ENCODE measurements around the gene RYR1. TPM values are rescaled to one million over a fixed set of nuclear protein-coding genes. Genes with fewer than 3 reads are reported as not detected.

Gene RYR1
- polyA plus RNA-seq, 1 experiment = not detected

DNA sequence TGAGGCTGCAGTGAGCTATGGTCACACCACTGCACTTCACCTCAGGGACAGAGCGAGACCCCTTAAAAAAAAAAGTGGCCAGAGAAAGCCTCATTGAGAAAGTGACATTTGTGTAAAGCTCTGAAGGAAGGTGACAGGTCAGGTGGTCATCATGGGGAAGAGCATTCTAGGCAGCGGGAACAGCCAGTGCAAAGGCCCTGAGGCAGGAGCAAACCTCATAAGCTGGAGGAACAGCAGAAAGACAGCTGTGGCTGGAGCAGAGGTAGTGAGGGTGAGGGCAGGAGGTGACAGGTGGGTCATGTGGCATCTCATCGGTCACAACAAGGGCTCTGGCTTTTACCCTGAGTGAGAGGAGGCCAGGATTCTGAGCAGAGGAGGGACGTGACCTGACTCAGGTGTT lies 64.4 kb downstream of the RYR1 start:
- DNase-seq (ENCODE audit: low read depth, low spot score) = no peak
- ChIA-PET CTCF (no interaction called here), POLR2A (no interaction called here)
- no peak overlapping the region for H3K4me3 ChIP-seq (ENCODE audit: low read depth, low read length)
- H3K27me3 ChIP-seq (ENCODE audit: control insufficient read depth, insufficient read depth, low read length) = no peaks in the 10 kb centered on the region
- H3K9me3 ChIP-seq (ENCODE audit: control insufficient read depth, insufficient read depth, low read length) = no peaks in the 10 kb centered on the region; the same call in 1 of the 2 replicates
- TF ChIP-seq, protein P1, sequence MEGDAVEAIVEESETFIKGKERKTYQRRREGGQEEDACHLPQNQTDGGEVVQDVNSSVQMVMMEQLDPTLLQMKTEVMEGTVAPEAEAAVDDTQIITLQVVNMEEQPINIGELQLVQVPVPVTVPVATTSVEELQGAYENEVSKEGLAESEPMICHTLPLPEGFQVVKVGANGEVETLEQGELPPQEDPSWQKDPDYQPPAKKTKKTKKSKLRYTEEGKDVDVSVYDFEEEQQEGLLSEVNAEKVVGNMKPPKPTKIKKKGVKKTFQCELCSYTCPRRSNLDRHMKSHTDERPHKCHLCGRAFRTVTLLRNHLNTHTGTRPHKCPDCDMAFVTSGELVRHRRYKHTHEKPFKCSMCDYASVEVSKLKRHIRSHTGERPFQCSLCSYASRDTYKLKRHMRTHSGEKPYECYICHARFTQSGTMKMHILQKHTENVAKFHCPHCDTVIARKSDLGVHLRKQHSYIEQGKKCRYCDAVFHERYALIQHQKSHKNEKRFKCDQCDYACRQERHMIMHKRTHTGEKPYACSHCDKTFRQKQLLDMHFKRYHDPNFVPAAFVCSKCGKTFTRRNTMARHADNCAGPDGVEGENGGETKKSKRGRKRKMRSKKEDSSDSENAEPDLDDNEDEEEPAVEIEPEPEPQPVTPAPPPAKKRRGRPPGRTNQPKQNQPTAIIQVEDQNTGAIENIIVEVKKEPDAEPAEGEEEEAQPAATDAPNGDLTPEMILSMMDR (IDR thresholded peaks at IDR 0.05; ENCODE audit: low read depth, low read length) = no peak
- H3K27ac ChIP-seq (ENCODE audit: low read depth, low read length) = no peak overlapping the region

DNA sequence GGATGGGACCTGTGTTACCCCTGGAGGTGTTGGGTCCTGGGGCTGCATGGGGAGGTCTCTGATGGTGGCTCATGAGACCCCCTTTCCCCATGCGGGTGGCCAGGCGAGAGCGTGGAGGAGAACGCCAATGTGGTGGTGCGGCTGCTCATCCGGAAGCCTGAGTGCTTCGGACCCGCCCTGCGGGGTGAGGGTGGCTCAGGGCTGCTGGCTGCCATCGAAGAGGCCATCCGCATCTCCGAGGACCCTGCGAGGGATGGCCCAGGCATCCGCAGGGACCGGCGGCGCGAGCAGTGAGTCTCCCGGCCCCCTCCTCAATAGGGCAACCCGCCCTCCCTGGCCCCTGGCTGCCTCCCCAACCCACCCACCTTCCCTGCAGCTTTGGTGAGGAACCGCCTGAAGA lies 66.0 kb downstream of the RYR1 start:
- Histone ChIP-seq H3K9me3 (ENCODE audit: control insufficient read depth, insufficient read depth, low read length) (no peaks in the 10 kb centered on the region; the same call in 1 of the 2 replicates), H3K4me3 (ENCODE audit: low read depth, low read length) (no peak overlapping the region), H3K27ac (ENCODE audit: low read depth, low read length) (no peak overlapping the region), H3K27me3 (ENCODE audit: control insufficient read depth, insufficient read depth, low read length) (no peaks in the 10 kb centered on the region)
- no peak for DNase-seq (ENCODE audit: low read depth, low spot score)
- POLR2A ChIA-PET = no interaction called here
- TF ChIP-seq, protein P1 (IDR thresholded peaks at IDR 0.05; ENCODE audit: low read depth, low read length) = no peak
- CTCF ChIA-PET = no interaction called here

- Histone ChIP-seq H3K27ac (ENCODE audit: low read depth, low read length) (no peak overlapping the region), H3K4me3 (ENCODE audit: low read depth, low read length) (no peak overlapping the region), H3K27me3 (ENCODE audit: control insufficient read depth, insufficient read depth, low read length) (peaks cover 2% of the 10 kb centered on the region), H3K9me3 (ENCODE audit: control insufficient read depth, insufficient read depth, low read length) (no peaks in the 10 kb centered on the region; the same call in 1 of the 2 replicates)
- ChIA-PET CTCF (no interaction called here), POLR2A (no interaction called here)
- no peak for DNase-seq (ENCODE audit: low read depth, low spot score)
- TF ChIP-seq, protein P1 (IDR thresholded peaks at IDR 0.05; ENCODE audit: low read depth, low read length) = no peak
Observed at GRCh38 chr19:38500450-38500849, 67.0 kb downstream of the RYR1 start.

DNA sequence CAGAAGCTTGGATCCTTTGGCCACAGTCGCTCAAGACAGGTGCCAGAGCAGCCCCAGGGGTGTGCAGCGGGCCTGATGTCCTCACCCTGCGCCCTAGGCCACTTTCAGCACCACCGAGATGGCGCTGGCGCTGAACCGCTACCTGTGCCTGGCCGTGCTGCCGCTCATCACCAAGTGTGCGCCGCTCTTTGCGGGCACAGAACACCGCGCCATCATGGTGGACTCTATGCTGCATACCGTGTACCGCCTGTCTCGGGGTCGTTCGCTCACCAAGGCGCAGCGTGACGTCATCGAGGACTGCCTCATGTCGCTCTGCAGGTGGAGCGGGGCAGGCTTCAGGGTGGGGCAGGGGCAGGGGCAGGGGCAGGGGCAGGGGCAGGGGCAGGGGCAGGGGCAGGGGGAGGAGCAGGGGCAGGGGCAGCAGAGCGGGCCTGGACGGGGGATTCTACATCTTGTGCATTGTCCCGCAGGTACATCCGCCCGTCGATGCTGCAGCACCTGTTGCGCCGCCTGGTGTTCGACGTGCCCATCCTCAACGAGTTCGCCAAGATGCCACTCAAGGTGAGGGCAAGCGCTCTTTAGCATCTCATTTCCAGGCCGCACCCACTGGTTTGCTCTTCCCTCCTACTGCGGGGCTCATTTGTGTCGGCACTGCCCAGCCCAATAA lies 69.1 kb downstream of the RYR1 start:
- ChIA-PET POLR2A (no interaction called here), CTCF (no interaction called here)
- no peak overlapping the region for H3K27ac ChIP-seq (ENCODE audit: low read depth, low read length)
- no peak overlapping the region for H3K4me3 ChIP-seq (ENCODE audit: low read depth, low read length)
- DNase-seq (ENCODE audit: low read depth, low spot score) = no peak
- H3K9me3 ChIP-seq (ENCODE audit: control insufficient read depth, insufficient read depth, low read length) = peaks cover 3% of the 10 kb centered on the region; the same call in 1 of the 2 replicates
- H3K27me3 ChIP-seq (ENCODE audit: control insufficient read depth, insufficient read depth, low read length) = peaks cover 2% of the 10 kb centered on the region
- TF ChIP-seq, protein P1 (IDR thresholded peaks at IDR 0.05; ENCODE audit: low read depth, low read length) = no peak

- H3K27ac ChIP-seq (ENCODE audit: low read depth, low read length) = no peak overlapping the region
- DNase-seq (ENCODE audit: low read depth, low spot score) = no peak
- no peak overlapping the region for H3K4me3 ChIP-seq (ENCODE audit: low read depth, low read length)
- ChIA-PET POLR2A (no interaction called here), CTCF (interaction anchor here (0.7 kb wide), 1 partner anchor 33 kb away, joined by 5 read pairs; no protein-coding TSS in a partner anchor)
- TF ChIP-seq, protein P1 (IDR thresholded peaks at IDR 0.05; ENCODE audit: low read depth, low read length) = no peak
- peaks cover 2% of the 10 kb centered on the region for H3K27me3 ChIP-seq (ENCODE audit: control insufficient read depth, insufficient read depth, low read length)
- peaks cover 3% of the 10 kb centered on the region; the same call in 1 of the 2 replicates for H3K9me3 ChIP-seq (ENCODE audit: control insufficient read depth, insufficient read depth, low read length)
Observed at GRCh38 chr19:38503077-38503410, 69.6 kb downstream of the RYR1 start.
